ENCODE data around the gene VEGFB. TPM values are rescaled to one million over a fixed set of nuclear protein-coding genes. Genes with fewer than 3 reads are reported as not detected.

Gene VEGFB
- total and polyA plus RNA-seq, 12 donors: 158 to 353 (median 277) TPM

DNA sequence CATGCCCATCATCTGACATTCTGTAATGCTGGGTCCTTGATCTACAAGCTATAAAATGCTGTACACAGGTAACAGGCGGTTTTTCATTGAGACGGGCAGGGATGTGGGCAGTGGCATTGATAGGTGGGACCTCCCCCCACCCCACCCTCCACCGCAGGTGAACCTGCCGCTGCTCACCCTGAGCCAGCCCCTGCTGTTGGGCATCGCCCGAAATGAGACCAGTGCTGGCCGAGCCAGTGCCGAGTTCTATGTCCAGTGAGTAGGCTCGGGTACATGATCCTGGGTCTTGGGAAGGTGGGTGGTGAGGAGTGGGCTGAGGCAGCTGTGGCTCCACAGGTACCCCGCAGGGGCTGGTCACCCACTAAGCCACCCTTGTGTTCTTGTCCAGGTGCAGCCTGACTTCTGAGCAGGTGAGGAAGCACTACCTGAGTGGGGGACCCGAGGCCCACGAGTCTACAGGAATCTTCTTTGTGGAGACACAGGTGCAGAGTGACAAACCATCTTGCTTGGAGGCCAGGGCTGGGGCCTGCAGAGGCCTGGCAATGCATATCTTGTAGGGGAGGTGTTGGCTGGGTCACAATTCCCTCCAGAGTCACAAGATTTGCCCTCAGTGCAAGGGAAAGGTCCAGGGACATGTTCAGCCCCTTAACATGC is 5.2 kb upstream of the VEGFB start:
- Histone ChIP-seq H3K4me1 (peaks cover 14 to 81% (median 64%) of the 10 kb centered on the region in 9 donors), H3K27ac (peak overlapping the region in 9 of 10 donors; percentile 90 to 99 (median 96)), H3K4me3 (peak overlapping the region in 5 of 10 donors; percentile 53 to 87 (median 75)), H3K36me3 (peaks cover 0 to 9% (median 0%) of the 10 kb centered on the region in 9 donors), H3K27me3 (no peaks in the 10 kb centered on the region), H3K9me3 (no peaks in the 10 kb centered on the region)
- DNase-seq (no peak), ATAC-seq (no peak)
- 90 to 91% methylated on average over 12 of the region's 12 CpGs for WGBS, 2 donors
- intact Hi-C loops (cut with DNase I): loop anchor here in 1 of 10 donors (5.0 kb wide), 1 partner anchor 42 kb away; the partner anchor contains the start of gene STIP1
- TF ChIP-seq, protein P1, sequence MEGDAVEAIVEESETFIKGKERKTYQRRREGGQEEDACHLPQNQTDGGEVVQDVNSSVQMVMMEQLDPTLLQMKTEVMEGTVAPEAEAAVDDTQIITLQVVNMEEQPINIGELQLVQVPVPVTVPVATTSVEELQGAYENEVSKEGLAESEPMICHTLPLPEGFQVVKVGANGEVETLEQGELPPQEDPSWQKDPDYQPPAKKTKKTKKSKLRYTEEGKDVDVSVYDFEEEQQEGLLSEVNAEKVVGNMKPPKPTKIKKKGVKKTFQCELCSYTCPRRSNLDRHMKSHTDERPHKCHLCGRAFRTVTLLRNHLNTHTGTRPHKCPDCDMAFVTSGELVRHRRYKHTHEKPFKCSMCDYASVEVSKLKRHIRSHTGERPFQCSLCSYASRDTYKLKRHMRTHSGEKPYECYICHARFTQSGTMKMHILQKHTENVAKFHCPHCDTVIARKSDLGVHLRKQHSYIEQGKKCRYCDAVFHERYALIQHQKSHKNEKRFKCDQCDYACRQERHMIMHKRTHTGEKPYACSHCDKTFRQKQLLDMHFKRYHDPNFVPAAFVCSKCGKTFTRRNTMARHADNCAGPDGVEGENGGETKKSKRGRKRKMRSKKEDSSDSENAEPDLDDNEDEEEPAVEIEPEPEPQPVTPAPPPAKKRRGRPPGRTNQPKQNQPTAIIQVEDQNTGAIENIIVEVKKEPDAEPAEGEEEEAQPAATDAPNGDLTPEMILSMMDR (IDR thresholded peaks at IDR 0.05): no peak

DNA sequence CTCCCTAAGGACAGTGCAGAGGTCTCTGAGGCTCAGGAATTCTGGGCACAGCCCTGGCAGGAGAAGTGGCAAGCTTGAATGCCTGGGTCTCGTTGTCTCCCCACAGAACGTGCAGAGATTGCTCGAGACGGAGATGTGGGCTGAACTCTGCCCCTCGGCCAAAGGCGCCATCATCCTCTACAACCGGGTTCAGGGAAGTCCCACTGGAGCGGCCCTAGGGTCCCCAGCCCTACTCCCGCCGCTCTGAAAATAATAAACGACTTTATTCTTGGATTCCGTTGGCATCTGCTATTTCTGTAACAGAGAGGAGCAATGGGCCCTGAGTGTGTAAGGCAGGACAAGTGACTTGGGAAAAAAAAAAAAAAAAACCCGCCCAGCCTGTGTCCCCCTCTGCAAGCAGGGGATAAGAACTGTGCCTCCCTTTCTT is 4.6 kb upstream of the VEGFB start:
- peak overlapping the region; percentile 4 to 99 (median 96) for H3K27ac ChIP-seq
- TF ChIP-seq, protein P1 (IDR thresholded peaks at IDR 0.05): no peak
- intact Hi-C loops (cut with DNase I): loop anchor here in 1 of 10 donors (5.0 kb wide), 1 partner anchor 42 kb away; the partner anchor contains the start of gene STIP1
- DNase-seq: no peak
- no peak for ATAC-seq
- H3K4me1 ChIP-seq: peaks cover 14 to 76% (median 62%) of the 10 kb centered on the region in 9 donors
- H3K9me3 ChIP-seq: no peaks in the 10 kb centered on the region
- peaks cover 0 to 6% (median 0%) of the 10 kb centered on the region in 9 donors for H3K36me3 ChIP-seq
- 30 to 32% methylated on average over 13 of the region's 13 CpGs for WGBS, 2 donors
- peak overlapping the region; percentile 39 to 88 (median 75) for H3K4me3 ChIP-seq
- no peaks in the 10 kb centered on the region for H3K27me3 ChIP-seq

DNA sequence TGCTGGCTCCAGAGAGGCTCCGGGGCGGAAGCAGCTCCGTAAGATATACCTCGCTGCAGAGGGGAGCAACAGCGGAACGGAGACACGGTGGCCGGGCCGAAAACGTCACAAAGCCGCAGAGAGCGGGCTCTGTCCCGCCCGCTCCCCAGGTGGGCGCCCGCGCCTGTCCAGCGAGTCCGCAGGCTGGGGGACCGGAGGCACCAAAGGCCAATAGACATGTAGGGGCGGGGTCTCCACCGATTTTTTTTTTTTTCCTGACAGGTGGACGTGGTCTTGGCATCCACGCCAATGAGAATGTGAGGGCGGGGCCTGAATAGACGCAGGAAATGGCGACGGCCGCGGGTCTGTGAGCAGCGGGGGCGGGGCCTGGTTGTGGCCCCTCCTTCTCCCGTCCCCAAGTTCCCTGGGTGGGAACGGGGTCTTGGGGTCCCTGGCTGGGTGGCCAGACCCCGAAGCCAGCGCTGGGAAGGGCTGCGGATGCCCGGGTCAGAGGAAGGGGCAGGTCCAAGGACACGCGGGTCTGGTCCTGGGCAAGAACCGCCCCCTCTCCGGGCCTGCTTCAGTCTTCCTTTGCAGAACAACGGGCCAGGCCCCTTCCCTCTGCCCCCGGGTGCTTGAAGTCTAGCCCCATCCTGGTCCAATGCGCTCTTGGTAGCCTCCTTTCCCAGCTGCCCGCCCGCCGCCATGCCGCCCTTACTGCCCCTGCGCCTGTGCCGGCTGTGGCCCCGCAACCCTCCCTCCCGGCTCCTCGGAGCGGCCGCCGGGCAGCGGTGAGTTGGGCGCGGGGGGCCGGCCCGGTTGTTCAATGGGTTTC is 4.0 kb upstream of the VEGFB start, which contains the start of gene DNAJC4:
Gene DNAJC4, plus strand, starts transcription at position 378 of the 814 bp plus-strand sequence. Its CDS starts 307 bp downstream, at position 685.
- 0 to 1% methylated on average over 56 to 62 of the region's 62 CpGs for WGBS, 2 donors
- TF ChIP-seq, protein P1 (IDR thresholded peaks at IDR 0.05): no peak
- peak; percentile 59 to 83 (median 71) for ATAC-seq
- peaks cover 0 to 6% (median 0%) of the 10 kb centered on the region in 9 donors for H3K36me3 ChIP-seq
- H3K4me3 ChIP-seq: peak within 1 kb of the TSS; percentile 39 to 88 (median 75)
- peak; percentile 92 to 94 for DNase-seq
- intact Hi-C loops (cut with DNase I): no loop called here
- H3K9me3 ChIP-seq: no peaks in the 10 kb centered on the region
- no peaks in the 10 kb centered on the region for H3K27me3 ChIP-seq
- H3K27ac ChIP-seq: peak within 1 kb of the TSS; percentile 74 to 99 (median 96)
- H3K4me1 ChIP-seq: peaks cover 11 to 75% (median 62%) of the 10 kb centered on the region in 9 donors

DNA sequence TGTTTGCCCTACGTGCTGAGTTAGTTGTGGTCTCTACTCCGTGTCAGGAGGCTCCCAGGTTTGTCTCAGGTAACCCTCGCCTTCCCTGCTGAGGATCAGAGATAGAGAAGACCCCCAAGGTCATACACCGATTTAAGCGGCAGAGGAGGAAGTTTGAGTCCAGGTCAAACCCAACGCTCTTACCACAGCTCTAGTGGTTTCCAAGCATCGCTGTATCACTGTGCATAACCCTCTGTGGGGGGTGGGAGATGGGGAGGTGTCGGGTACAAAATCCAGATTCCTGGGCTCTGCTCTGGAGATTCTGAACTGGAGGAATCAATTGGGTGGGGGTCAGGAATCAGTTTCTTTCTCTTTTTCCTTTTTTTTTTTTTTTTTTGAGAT is 3.4 kb upstream of the VEGFB start:
- peak overlapping the region; percentile 39 to 88 (median 75) for H3K4me3 ChIP-seq
- TF ChIP-seq, protein P1 (IDR thresholded peaks at IDR 0.05): no peak
- peak overlapping the region; percentile 74 to 99 (median 96) for H3K27ac ChIP-seq
- intact Hi-C loops (cut with DNase I): no loop called here
- H3K4me1 ChIP-seq: peaks cover 13 to 77% (median 63%) of the 10 kb centered on the region in 9 donors
- H3K36me3 ChIP-seq: peaks cover 0 to 6% (median 0%) of the 10 kb centered on the region in 9 donors
- H3K9me3 ChIP-seq: no peaks in the 10 kb centered on the region
- 7 to 16% methylated on average over 8 of the region's 8 CpGs for WGBS, 2 donors
- ATAC-seq: no peak
- no peaks in the 10 kb centered on the region for H3K27me3 ChIP-seq
- no peak for DNase-seq

Data from heart right ventricle (tissue), 16 donors.